ENCODE measurements around the gene VARS2.

Gene VARS2

DNA sequence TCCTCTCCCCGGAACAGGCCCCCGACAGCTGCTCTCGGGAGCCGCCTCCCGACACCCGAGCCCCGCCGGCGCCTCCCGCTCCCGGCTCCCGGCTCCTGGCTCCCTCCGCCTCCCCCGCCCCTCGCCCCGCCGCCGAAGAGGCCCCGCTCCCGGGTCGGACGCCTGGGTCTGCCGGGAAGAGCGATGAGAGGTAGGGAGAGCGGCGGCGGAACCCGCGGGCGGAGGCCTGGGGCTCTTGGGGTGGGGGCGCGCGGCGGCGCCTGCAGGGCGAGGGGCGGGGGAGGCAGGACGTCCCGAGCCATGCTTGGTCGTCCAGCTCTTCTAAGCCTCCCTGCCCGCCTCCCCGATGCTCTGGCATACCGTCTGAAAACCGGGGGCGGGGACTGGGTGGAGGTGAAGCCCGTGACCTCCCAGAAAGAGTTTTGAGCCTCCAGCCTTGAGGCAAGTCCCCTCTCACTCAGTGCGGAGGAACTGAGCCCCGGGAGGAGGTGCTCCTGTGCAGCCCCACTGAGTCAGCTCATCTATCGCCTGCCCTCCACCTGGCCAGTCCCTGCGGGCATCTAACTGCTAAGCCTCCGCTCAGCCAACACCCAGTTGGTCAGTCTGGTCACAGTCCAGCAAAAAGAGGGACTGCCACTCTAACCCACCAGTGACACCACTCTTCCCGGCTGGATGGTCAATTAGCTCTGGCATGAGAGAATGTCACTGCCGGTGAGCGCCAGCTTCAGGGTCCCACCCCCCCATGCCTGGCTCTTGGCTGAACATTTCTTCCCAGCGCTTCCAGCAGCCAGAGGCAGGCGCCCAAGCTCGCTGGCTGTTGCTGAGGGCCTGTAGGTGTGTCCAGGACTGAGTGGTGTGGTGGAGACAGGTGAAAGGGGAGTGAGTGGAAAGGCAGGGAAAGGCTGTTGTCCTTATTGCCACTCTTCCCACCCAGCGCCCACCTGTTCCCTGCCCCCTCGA, 29.2 kb upstream of the VARS2 start:
- no peak for DNase-seq

DNA sequence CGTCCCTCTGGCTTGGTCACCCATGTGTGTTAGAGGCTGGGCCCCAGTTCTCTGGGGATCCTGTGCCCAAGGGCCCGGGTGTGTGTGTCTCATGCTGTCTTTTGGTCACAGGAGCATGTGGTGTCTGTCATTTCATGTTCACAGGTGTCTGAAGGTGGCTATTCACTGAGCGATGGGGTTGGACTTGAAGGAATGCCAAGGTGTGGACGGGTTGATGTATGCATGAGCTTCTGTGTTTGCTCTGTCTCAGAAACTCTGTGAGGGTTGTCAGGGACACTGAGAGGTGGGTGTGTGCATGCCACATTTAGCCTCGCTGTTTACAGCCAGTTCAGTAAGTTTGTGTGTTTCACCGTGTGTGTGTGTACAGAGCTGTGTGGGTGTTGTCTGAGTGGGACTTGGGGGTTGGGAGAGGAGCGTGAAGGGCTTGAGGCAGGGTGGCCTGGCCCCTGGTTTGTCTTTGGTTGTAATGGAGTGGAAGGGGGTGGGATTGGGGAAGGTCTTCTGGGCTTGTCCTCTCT, 28.5 kb upstream of the VARS2 start:
- DNase-seq = no peak

DNA sequence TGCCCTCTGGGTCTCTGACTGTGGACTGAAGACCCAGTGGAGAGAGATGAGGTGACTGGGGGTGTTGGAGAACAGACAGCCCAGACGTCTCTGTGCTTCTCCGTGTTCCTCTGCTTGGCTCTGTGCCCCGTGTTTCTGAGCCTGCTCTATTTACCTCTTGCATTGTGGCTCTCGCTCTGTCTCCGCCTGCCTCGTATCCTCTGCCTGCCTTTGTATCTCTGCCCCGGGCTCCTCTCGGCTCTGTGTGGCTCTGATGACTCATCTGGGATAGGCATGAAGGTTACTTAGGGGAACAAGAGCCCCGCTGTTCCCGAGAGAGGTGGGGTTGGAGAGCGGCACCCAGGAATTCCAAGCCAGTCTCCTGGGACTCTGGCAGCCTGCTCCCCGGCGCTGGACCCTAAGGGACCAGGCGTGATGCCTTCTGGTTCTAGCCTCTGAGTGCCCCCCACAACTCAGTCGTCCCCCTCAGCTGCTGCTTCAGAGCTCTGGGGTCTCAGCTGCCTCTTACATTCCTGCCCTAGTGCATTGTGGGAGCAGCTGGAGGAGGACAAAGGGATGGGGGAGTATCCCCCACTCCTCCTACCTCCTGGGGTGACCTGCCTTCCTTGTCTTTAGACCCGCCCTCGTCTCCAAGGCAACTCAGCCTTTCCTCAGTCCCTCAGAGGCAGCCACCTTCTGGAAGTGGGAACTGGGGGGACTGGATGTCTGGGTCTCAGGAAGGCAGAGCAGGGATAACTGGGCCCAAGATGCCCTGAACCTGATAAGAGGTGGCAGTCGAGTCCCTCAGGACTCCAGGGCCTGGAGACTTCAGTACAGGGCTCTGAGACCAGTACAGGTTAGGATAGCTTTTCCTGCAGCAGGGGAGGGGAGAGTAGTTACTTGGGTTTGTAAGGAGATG, 27.8 kb upstream of the VARS2 start:
- DNase-seq = peak; percentile 11

DNA sequence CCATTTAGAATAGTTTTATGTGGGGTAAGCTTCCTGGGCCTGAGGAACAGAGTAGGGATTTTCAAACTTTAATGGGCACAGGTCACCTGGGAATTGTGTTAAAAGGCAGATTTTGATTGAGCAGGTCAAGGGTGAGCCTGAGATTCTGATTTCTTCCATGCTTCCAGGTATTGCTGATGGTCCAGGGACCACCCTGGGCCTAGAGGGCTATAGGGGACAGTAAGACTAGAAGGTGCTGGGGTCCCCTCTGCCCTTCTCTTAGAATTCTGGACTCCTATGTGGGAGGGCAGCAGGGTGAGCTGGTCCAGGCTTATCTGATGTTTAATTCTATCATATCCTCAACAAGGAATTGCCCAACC, 27.2 kb upstream of the VARS2 start:
- no peak for DNase-seq

DNA sequence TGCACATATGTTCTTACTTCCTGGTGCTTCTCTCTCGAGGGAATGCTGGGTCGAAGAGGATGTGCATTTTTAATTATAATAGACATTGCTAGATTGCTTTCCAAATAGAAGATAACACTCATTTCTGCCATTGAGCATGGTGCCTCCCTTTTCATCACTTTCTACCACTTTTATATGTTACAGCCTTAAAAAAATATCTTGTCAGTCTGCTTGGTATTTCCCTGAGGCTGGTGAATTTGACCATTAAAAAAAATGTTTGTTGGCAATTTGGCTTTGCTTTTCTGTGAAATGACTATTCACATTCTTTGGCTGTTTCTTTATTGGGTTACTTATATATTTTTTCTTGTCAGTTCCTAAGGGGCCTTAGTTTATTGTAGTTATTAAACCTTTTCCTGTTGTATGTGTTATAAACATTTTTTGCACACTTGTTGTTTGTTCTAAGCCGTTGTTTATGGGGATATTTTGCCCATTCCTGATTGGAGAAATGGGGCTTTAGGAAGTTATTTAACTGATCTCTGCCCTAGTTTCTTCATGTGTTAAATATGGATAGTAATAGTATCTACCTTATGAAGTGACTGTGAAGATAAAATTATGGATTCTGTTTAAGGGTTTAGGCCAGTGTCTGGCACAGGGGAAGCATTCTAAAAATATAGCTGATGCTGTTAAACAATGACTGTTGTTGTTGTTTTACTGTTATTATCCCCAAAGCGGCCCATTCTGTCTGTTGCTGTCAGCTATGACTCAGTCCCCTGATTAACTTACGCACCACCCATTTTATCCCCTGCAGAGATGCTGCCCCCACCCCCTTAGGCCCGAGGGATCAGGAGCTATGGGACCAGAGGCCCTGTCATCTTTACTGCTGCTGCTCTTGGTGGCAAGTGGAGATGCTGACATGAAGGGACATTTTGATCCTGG, 25.9 kb upstream of the VARS2 start:
- no peak for DNase-seq

DNA sequence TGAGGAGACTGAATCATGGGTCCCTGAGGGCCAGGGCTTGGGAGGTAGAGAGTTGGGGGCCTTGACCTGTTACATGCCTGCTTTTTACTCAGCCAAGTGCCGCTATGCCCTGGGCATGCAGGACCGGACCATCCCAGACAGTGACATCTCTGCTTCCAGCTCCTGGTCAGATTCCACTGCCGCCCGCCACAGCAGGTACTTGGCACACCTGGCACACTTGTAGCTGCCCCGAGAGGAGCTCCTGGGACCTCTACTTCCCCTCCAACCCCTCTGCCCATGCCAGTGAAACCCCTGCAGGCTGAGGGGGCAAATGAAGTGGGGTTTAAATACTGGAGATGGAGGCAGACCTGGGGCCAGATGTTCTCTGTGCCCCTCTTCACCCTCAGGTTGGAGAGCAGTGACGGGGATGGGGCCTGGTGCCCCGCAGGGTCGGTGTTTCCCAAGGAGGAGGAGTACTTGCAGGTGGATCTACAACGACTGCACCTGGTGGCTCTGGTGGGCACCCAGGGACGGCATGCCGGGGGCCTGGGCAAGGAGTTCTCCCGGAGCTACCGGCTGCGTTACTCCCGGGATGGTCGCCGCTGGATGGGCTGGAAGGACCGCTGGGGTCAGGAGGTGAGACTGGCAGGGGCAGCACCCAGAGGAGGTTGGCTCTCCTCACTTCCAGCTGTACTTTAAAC, 25.1 kb upstream of the VARS2 start:
- DNase-seq = no peak

DNA sequence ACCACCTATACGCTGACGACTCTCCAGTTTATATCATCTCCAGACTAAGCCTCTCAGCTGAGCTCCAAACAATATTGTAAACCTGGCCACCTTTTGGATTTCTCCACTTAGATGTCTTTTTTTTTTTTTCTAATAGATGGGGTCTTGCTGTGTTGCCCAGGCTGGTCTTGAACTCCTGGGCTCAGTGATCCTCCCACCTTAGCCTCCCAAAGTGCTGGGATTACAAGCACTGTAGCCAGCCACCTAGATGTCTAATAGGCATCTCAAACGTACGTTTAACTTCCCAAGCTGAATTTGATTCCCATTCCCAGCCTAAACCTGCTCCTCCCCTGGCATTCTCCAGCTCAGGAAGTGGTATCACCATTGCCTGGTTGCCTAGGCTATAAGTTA, 24.5 kb upstream of the VARS2 start:
- DNase-seq = no peak

DNA sequence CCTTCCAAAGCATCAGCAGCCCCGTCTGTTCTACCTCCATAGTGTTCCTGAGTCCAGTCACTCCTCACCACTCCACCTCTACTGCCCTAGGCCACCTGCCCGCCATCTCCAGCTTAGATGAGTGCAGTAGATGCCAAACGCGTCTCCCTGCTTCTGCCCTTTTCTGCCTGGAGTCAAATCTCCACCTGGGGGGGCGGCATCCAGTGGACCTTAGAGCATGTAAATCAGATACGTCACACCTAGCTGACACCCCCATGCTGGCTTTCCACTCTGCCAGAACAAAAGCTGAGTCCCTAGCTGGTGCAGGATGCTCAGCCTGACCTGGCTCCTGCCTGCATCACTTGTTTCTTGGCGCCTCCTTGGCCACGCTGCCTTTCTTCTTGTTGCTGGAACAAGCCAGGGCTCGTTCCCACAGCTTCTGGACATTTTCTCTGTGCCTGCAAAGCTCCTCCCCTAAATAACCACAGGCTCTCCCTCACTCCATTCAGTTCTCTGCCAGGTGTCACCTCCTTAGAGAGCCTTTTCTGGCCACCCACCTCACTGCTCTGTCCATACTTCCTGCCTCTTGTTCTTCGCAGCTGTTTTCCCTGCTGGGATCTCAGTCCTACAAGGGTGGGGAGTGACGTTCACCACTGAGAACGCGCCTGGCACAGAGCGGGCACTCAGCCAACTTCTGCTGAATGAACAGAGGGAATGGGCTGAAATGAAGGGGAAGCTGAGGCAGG, 24.0 kb upstream of the VARS2 start:
- peak; percentile 47 for DNase-seq

DNA sequence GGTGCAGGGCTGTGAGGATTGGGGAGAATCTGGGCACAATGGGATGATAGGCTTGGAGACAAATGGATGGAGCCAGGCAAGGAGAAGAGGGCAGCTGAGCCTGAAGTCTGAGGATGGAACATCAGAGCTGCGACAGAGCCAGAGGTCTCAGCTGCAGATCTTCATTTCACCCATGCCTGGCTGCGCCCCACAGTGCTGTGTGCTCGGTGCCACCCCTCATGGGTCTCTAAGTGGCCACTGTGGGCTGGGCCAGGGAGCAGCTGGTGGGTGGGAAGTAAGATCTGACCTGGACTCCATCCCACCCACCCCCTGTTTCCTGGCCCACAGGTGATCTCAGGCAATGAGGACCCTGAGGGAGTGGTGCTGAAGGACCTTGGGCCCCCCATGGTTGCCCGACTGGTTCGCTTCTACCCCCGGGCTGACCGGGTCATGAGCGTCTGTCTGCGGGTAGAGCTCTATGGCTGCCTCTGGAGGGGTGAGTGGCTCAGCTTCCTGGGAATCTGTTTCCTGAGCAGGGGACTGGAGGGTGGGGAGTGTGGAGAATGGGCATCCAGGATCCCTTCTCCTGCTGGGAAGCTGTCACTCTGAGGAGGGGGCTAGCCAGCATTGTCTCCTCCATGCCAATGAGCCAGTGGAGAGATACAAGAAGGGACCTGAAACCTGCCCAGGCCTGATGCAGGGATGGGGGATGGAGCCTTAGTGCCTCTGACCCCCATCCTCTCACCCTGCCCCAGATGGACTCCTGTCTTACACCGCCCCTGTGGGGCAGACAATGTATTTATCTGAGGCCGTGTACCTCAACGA, 23.2 kb upstream of the VARS2 start:
- no peak for DNase-seq

DNA sequence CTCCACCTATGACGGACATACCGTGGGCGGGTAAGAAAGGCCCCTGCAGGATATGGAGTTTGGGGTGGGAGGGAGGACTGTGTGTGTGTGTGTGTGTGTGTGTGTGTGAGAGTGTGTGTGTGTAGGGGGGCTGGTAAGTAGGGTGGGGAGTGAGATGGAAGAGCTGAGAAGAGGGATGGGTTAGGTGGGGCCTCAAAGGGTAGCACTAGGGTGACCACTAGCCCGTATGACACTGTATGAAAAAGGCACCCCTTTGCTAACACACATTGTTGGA, 22.7 kb upstream of the VARS2 start:
- no peak for DNase-seq

DNA sequence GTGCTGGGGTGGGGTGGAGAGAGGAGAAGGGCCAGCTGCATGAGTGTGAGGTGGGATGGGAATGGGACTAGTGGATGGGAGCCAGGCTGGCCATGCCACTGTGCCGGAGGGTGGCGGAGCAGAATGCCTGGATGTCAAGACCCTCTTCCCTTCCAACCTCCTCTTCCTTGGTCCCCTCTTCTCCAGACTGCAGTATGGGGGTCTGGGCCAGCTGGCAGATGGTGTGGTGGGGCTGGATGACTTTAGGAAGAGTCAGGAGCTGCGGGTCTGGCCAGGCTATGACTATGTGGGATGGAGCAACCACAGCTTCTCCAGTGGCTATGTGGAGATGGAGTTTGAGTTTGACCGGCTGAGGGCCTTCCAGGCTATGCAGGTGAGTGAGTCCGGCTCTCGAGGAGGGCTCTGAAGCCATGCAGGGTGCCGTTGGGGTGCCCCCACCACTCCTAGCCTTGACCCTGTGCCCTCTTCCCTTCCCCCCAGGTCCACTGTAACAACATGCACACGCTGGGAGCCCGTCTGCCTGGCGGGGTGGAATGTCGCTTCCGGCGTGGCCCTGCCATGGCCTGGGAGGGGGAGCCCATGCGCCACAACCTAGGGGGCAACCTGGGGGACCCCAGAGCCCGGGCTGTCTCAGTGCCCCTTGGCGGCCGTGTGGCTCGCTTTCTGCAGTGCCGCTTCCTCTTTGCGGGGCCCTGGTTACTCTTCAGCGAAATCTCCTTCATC, 22.1 kb upstream of the VARS2 start:
- no peak for DNase-seq

DNA sequence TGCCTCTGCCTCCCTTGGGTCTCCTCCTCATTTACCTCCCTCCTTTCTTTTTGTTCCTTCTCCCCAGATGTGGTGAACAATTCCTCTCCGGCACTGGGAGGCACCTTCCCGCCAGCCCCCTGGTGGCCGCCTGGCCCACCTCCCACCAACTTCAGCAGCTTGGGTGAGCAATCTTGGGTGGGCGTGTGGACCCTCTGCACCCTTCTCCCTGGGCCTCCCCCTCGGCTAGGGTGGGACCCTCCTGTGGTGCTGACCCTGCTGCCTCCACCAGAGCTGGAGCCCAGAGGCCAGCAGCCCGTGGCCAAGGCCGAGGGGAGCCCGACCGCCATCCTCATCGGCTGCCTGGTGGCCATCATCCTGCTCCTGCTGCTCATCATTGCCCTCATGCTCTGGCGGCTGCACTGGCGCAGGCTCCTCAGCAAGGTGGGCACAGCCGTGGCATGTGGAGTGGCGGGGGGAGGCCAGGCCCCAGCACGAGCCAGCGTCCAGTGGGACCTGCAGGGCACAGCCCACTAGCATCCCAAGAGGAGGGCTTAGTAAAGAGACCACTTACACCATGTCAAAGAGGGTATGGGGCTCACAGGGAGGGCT, 20.9 kb upstream of the VARS2 start:
- DNase-seq = no peak

DNA sequence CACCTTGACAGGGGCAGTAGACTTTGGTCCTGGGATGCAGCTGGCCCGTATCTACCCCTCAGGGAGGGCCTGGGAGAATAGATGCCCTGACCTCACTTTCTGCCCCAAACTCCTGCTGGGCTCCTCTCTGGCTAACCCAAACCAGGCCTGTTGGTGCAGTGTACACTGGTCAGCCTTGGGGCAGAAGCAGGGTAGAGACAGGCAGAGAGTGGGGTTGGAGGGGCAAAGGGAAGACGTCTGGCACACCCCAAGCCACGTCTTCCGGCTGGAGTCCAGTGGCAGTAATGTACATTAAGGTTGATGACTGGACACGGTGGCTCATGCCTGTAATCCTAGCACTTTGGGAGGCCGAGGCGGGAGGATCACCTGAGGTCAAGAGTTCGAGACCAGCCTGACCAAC, 20.4 kb upstream of the VARS2 start:
- no peak for DNase-seq

DNA sequence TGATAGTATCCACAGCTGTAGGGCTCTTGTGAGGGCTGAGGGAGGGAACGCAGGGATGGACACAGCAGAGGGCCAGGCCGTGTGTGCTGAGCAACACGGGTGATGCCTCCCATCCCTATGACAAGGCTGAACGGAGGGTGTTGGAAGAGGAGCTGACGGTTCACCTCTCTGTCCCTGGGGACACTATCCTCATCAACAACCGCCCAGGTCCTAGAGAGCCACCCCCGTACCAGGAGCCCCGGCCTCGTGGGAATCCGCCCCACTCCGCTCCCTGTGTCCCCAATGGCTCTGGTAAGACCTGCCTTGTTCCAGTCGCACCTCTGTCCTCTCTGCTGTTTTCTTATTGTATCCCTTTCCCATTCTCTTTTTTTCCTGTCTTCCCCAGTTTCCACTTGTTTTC, 19.7 kb upstream of the VARS2 start:
- no peak for DNase-seq

DNA sequence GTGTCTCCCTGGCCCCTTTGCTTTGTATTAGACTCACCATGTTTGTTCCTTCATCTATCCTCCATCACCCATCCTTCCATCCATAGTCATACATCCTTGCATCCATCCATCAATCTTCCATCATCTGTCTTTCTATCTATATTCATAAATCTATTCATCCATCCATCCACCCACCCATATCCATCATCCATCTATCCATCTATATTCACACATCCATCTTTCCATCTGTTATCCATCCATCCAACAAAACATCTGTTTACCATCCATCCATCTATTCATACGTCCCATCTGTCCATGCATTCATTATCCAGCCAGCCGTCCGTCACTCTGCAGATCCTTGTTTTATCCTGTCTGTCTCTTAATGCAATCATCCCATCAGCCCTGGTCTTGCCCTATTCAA, 19.1 kb upstream of the VARS2 start:
- no peak for DNase-seq

DNA sequence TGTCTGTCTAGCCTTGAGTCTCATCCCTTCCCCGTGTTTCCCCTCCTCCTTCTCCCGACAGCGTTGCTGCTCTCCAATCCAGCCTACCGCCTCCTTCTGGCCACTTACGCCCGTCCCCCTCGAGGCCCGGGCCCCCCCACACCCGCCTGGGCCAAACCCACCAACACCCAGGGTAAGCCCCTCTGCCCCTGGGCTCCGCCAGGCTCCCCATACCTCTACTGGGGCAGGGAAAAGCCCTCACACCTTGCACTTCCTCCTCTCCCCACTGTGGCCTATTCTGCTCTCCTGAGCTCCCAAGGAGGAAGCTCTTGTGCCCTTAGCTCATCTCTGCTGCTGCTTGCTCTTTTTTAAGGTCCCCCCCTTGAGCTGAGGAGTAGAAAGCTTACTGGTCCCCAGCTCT, 18.7 kb upstream of the VARS2 start:
- DNase-seq = no peak

DNA sequence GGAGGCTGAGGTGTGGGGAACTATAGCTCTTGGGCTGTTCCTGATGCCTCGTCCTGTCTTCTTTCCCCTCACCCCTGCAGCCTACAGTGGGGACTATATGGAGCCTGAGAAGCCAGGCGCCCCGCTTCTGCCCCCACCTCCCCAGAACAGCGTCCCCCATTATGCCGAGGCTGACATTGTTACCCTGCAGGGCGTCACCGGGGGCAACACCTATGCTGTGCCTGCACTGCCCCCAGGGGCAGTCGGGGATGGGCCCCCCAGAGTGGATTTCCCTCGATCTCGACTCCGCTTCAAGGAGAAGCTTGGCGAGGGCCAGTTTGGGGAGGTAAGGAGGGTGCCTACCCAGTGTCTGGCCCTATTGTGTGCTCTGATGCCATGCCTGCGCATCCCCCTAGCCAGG, 17.5 kb upstream of the VARS2 start:
- DNase-seq = no peak

DNA sequence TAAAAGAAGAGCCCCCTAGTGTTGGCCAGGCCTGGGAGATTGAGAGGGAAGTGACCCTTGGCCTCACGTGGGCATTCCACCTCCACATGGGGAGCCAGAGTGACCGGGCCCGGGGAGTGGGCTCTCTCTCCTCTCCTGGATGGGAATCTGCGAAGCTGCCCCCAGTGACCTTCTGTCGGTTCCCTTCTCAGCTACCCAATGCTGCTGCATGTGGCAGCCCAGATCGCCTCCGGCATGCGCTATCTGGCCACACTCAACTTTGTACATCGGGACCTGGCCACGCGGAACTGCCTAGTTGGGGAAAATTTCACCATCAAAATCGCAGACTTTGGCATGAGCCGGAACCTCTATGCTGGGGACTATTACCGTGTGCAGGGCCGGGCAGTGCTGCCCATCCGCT, 16.2 kb upstream of the VARS2 start:
- DNase-seq = no peak

DNA sequence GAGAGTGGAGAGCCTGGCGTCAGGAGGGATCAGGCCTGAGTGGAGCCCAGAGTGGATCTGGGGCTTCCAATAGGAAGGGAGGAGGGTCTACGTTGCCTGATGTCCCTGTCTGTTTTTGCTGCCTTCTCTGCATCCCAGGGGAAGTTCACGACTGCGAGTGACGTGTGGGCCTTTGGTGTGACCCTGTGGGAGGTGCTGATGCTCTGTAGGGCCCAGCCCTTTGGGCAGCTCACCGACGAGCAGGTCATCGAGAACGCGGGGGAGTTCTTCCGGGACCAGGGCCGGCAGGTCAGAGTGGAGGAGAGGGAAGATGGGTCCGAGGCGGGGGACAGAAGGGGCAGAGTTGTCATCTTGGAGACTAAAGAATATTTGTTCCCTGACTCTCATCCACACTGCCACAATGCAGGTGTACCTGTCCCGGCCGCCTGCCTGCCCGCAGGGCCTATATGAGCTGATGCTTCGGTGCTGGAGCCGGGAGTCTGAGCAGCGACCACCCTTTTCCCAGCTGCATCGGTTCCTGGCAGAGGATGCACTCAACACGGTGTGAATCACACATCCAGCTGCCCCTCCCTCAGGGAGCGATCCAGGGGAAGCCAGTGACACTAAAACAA, 15.2 kb upstream of the VARS2 start:
- no peak for DNase-seq

Measured in NCI-H2107 (cell line).